Astrocyte of the spinal cord (primary cell): ENCODE results near the gene SGCA.

Experiments used
- DNase-seq: peaks from one replicate; pipeline ENCODE4 v3.0.0; 2011; ENCODE audit warnings: low read depth, low spot score
- H3K4me3 ChIP-seq: 2 replicates; pipeline ENCODE4 v1.5.1; 2011; ENCODE audit warnings: low read depth, mild to moderate bottlenecking, low read length, moderate library complexity
- CTCF ChIP-seq: IDR thresholded peaks from 2 replicates; pipeline ENCODE4 v1.5.1; 2012; ENCODE audit warnings: low read depth, mild to moderate bottlenecking, low read length, inconsistent platforms
- in situ Hi-C: cut with HindIII; loops from 2 replicates; pipeline ENCODE4 v1.10.0; 2017; ENCODE audit warnings: low sequenced_read_pairs

Gene SGCA

GRCh38 chr17:50162466-50163254 is 3.1 kb upstream of the SGCA start:
- in situ Hi-C loops: no loop called here
- H3K4me3 ChIP-seq: no peak overlapping the region
- TF ChIP-seq CTCF: no peak
- DNase-seq: no peak

GRCh38 chr17:50163843-50164696 is 1.7 kb upstream of the SGCA start:
- TF ChIP-seq CTCF: no peak
- no peak for DNase-seq
- in situ Hi-C loops: no loop called here

GRCh38 chr17:50164697-50164988 is 1.2 kb upstream of the SGCA start:
- no peak for TF ChIP-seq CTCF
- in situ Hi-C loops: no loop called here
- H3K4me3 ChIP-seq: no peak overlapping the region
- DNase-seq: no peak

More at GRCh38 chr17:50163843-50164696, 1.7 kb upstream of the SGCA start:
- H3K4me3 ChIP-seq: no peak overlapping the region

GRCh38 chr17:50165066-50165465 is 739 bp upstream of the SGCA start:
- no peak for DNase-seq
- no peak for TF ChIP-seq CTCF
- no peak overlapping the region for H3K4me3 ChIP-seq
- in situ Hi-C loops: no loop called here

- DNase-seq: no peak
- in situ Hi-C loops: no loop called here
- TF ChIP-seq CTCF: no peak
Measured at GRCh38 chr17:50165466-50165865, 339 bp upstream of the SGCA start.

GRCh38 chr17:50166518-50167181 is 845 bp downstream of the SGCA start:
- DNase-seq: no peak
- in situ Hi-C loops: no loop called here
- TF ChIP-seq CTCF: no peak
- H3K4me3 ChIP-seq: no peak overlapping the region

More at GRCh38 chr17:50165466-50165865, 339 bp upstream of the SGCA start:
- no peak overlapping the region for H3K4me3 ChIP-seq
